Nephron (organoid): ENCODE results near the gene MTFR1L.

Experiments used
- H3K27ac Mint-ChIP-seq, 3 experiments: 2 replicates each; pipeline ENCODE4 v1.8.0; 2020; ENCODE audit warnings: mixed read lengths in 3 of 3, mild to moderate bottlenecking in 2 of 3, moderate library complexity in 1 of 3
- H3K27me3 Mint-ChIP-seq: 2 replicates; pipeline ENCODE4 v1.8.0; 2021; ENCODE audit warnings: low read depth, mild to moderate bottlenecking, moderate library complexity, mixed read lengths
- H3K36me3 Mint-ChIP-seq: 2 replicates; pipeline ENCODE4 v1.8.0; 2020; ENCODE audit warnings: low read depth, mixed read lengths
- H3K4me1 Mint-ChIP-seq: 2 replicates; pipeline ENCODE4 v1.8.0; 2020; ENCODE audit warnings: mixed read lengths
- H3K4me3 Mint-ChIP-seq, 3 experiments: 2 replicates each; pipeline ENCODE4 v1.8.0; 2020; ENCODE audit warnings: mild to moderate bottlenecking in 3 of 3, mixed read lengths in 3 of 3, moderate library complexity in 2 of 3
- H3K9me3 Mint-ChIP-seq: 2 replicates; pipeline ENCODE4 v1.8.0; 2020; ENCODE audit warnings: mixed read lengths
- TF ChIP-seq, protein P1 (sequence below), 3 experiments: fragments of 200-600 bp; sonication (generic); IDR thresholded peaks; one replicate each; pipeline ENCODE4 v1.5.0; 2021; ENCODE audit warnings: antibody characterized with exemption in 3 of 3; ENCODE audit not compliant: unreplicated experiment in 3 of 3

Gene MTFR1L

DNA sequence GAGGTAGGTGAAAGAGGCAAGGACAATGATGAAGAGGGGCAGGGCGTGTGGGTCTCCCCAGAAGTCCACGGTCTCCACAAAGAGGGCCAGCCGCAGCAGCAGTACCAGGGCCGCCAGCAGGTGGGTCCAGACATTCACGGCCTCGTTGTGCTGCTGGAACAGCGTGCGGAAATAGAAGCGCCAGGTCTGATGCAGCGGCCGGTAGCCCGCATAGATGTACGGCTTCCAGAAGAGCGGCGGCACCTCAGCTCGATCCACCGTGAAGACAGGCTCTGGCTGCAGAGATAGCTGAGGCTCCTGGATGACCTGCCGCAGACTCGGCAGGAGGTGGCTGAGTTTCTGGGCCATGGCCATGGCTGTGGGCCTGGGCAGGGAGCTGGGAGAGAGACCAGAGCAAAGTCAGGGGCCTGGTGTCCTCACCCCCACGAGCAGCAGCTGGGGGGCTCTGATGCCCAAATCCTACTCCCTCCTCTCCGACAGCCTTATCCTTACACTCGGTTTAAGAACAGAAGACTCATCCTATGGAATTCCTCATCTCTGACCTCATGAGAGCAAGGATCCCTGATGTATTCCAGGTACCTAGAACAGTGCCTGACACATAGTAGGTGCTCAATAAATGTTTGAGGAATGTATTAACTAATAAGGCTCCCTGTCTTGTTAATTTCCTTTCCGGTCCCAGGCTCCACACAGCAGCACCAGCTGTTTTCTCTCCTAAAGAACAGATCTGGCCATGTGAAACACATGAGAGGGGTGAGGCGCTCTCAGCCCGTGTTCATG is 43.9 kb downstream of the MTFR1L start:
- H3K36me3 Mint-ChIP-seq: peaks cover 33% of the 10 kb centered on the region
- H3K4me1 Mint-ChIP-seq: peaks cover 35% of the 10 kb centered on the region
- H3K9me3 Mint-ChIP-seq: no peaks in the 10 kb centered on the region
- peak overlapping the region in 2 of 3 experiments; percentile 16 to 29 for H3K27ac Mint-ChIP-seq
- TF ChIP-seq, protein P1, sequence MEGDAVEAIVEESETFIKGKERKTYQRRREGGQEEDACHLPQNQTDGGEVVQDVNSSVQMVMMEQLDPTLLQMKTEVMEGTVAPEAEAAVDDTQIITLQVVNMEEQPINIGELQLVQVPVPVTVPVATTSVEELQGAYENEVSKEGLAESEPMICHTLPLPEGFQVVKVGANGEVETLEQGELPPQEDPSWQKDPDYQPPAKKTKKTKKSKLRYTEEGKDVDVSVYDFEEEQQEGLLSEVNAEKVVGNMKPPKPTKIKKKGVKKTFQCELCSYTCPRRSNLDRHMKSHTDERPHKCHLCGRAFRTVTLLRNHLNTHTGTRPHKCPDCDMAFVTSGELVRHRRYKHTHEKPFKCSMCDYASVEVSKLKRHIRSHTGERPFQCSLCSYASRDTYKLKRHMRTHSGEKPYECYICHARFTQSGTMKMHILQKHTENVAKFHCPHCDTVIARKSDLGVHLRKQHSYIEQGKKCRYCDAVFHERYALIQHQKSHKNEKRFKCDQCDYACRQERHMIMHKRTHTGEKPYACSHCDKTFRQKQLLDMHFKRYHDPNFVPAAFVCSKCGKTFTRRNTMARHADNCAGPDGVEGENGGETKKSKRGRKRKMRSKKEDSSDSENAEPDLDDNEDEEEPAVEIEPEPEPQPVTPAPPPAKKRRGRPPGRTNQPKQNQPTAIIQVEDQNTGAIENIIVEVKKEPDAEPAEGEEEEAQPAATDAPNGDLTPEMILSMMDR (IDR thresholded peaks at IDR 0.05; ENCODE audit: unreplicated experiment in 3 of 3): no peak
- H3K4me3 Mint-ChIP-seq: no peak overlapping the region
- peaks cover 8% of the 10 kb centered on the region for H3K27me3 Mint-ChIP-seq

DNA sequence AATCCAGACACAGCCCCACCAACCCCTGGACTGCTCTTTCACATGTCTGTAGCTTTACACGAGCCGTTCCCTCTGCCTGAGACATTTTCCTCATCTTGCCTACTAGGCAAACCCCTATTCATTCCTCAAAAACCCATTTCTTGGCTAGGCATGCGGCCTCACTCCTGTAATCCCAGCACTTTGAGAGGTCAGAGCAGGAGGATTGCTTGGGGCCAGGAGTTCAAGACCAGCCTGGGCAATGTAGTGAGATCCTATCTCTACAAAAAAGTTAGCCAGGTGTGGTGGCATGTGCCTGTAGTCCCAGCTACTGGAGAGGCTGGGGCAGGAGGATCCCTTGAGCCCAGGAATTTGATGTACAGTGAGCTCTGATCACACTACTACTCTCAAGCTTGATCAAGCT is 44.7 kb downstream of the MTFR1L start:
- H3K36me3 Mint-ChIP-seq: peaks cover 33% of the 10 kb centered on the region
- peaks cover 28% of the 10 kb centered on the region for H3K4me1 Mint-ChIP-seq

DNA sequence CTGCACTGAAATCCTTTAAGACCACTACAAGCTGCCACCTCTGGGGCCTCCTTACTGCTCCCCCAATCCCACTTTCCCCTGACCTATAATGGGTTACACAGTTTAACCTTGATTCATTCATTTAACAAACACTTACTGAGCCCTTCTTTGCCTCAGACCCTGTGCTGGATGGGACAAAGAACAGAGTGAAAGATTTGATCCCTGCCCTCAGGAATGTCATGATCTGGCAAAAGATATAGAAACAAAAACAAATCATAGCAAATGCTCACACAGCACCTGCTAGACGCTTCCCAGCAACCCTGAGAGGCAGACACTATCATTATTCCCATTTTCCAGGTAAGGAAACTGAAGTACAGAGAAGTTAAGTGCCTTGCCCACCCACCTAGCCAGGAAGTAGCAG is 46.5 kb downstream of the MTFR1L start:
- Mint-ChIP-seq H3K27ac (peak overlapping the region; percentile 66 to 96 (median 87)), H3K4me1 (peaks cover 23% of the 10 kb centered on the region), H3K9me3 (no peaks in the 10 kb centered on the region), H3K27me3 (peaks cover 4% of the 10 kb centered on the region), H3K4me3 (peak overlapping the region in 2 of 3 experiments; percentile 46 to 49), H3K36me3 (peaks cover 28% of the 10 kb centered on the region)
- TF ChIP-seq, protein P1 (IDR thresholded peaks at IDR 0.05; ENCODE audit: unreplicated experiment in 3 of 3): no peak

More for the DNA sequence above, 44.7 kb downstream of the MTFR1L start:
- Mint-ChIP-seq H3K9me3 (no peaks in the 10 kb centered on the region), H3K4me3 (no peak overlapping the region), H3K27ac (peak overlapping the region in 2 of 3 experiments; percentile 16 to 29), H3K27me3 (peaks cover 4% of the 10 kb centered on the region)
- TF ChIP-seq, protein P1 (IDR thresholded peaks at IDR 0.05; ENCODE audit: unreplicated experiment in 3 of 3): no peak

DNA sequence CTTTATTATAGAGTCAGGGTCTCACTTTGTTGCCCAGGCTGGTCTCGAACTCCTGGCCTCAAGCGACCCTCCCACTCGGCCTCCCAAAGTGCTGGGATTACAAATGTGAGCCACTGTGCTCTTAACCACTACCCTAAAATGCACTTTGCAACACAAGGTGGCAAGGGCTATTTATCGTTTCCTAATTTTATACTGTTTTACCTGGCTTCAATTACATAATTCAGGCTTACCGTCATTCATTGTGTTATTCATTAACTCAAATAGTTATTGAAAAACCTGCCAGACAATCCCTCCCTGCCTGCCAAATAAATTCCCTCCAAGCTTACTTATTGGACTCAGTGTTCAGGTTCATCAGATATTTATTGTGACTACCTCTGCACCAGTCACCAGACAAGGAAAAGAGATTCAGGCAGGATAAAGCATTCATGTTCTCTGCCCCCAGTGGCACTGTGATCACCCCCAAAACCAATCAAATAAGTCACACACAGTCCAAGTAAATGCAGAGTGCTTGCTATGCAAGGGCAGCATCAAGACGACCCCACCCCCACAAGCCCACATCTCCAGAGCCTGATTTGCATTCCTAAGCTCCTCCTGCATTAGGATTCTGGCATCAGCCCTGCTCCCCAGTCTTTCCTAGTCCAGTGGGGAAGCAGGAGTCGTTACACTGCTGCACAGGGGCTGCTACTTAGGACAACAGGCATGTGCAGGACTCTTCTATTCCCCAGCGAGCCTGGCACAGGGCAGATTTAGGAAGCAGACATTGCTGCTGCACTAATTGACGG is 47.6 kb downstream of the MTFR1L start:
- TF ChIP-seq, protein P1 (IDR thresholded peaks at IDR 0.05; ENCODE audit: unreplicated experiment in 3 of 3): no peak
- peaks cover 14% of the 10 kb centered on the region for H3K4me1 Mint-ChIP-seq

DNA sequence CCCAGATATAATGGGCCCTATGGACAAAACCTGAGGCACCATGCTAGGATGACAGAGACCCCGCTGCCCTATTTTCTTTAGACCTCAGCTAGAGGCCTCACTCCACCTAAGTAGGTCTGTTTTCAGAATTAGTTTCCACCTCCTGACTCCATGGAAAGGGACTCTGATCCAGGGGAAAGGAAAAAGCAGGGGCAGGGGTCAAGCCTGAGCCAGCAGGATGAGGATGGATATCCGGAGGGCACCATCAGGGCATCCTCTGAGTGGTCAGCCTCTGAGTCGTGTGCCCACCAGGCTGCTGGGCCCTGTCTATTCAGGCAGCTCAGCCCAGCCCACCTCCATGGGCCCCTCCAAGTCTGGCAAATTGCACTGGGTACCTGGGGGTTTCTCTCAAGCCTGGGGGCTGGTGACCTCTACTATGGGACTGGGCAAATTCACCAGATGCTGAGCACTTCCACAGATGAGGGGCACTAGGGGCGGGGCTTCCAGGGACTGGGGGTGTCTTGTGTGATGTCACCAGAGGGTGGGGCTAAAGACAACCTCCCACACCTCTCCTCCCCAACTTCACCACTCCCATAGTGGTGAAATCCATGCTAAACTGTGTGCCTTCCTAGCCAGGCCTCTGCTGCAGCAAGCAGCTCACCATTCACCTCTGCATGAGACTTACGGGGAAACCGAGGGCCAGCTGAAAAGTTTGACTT is 50.3 kb downstream of the MTFR1L start:
- peaks cover 23% of the 10 kb centered on the region for H3K4me1 Mint-ChIP-seq
- H3K27ac Mint-ChIP-seq: peak overlapping the region; percentile 73 to 96 (median 74)
- peaks cover 8% of the 10 kb centered on the region for H3K36me3 Mint-ChIP-seq
- H3K4me3 Mint-ChIP-seq: peak overlapping the region in 1 of 3 experiments; percentile 47
- no peaks in the 10 kb centered on the region for H3K27me3 Mint-ChIP-seq
- TF ChIP-seq, protein P1 (IDR thresholded peaks at IDR 0.05; ENCODE audit: unreplicated experiment in 3 of 3): no peak
- H3K9me3 Mint-ChIP-seq: no peaks in the 10 kb centered on the region

More for the DNA sequence above, 47.6 kb downstream of the MTFR1L start:
- Mint-ChIP-seq H3K36me3 (peaks cover 25% of the 10 kb centered on the region), H3K27me3 (no peaks in the 10 kb centered on the region), H3K27ac (peak overlapping the region; percentile 85 to 96 (median 89)), H3K9me3 (no peaks in the 10 kb centered on the region), H3K4me3 (peak overlapping the region in 1 of 3 experiments; percentile 11)
